GM12878 (cell line): Measurements from ENCODE around the gene LOXL3. TPM values are rescaled to one million over a fixed set of nuclear protein-coding genes. Genes with fewer than 3 reads are reported as not detected.

Source experiments
- ATAC-seq: fragments of 200-7000 bp; cut with Tn5 transposase; 3 replicates; pipeline ENCODE4 v1.9.1; 2020; ENCODE audit warnings: mild to moderate bottlenecking, moderate library complexity
- BruUV-seq: library from RNA; stranded (reverse); fragments of 400-500 nt; replicated peaks from 2 replicates; lab custom pipeline; 2021; lab: Mats Ljungman, UMichigan
- CTCF ChIA-PET: fragments of 300-600 bp; sonication (Branson Sonifier 250); formaldehyde crosslinking; extraction: SDS; loops from one replicate; lab custom pipeline; 2021; ENCODE audit warnings: inconsistent platforms; lab: Yijun Ruan, JAX
- POLR2A ChIA-PET: fragments of 350-600 bp; formaldehyde crosslinking; extraction: SDS; loops from one replicate; lab custom pipeline; 2021; ENCODE audit warnings: inconsistent platforms; lab: Charles Lee
- RAD21 ChIA-PET: fragments of 300-600 bp; sonication (Branson Sonifier 250); formaldehyde crosslinking; loops from one replicate; lab custom pipeline; 2023; ENCODE audit warnings: antibody characterized with exemption; ENCODE audit not compliant: unreplicated experiment; lab: Charles Lee
- SMC1A ChIA-PET: fragments of 300-600 bp; sonication (Branson Sonifier 250); formaldehyde crosslinking; loops from one replicate; lab custom pipeline; 2023; ENCODE audit not compliant: unreplicated experiment, uncharacterized antibody; lab: Charles Lee
- DNase-seq: peaks from one replicate; pipeline ENCODE4 v3.0.0-alpha.2; 2011; ENCODE audit warnings: low read depth, low spot score
- FAIRE-seq: peaks from 3 replicates; lab custom pipeline; 2011; peaks lifted over from hg19 to GRCh38; lab: Jason Lieb, UNC
- H2AFZ ChIP-seq: 2 replicates; pipeline ENCODE4 v1.6.0; 2011; ENCODE audit warnings: low read depth, low read length, control low read depth; ENCODE audit not compliant: control insufficient read depth
- H3K27ac ChIP-seq: 2 replicates; pipeline ENCODE4 v1.5.1; 2011; ENCODE audit warnings: control low read depth; ENCODE audit not compliant: control insufficient read depth, insufficient read depth
- H3K27me3 ChIP-seq, 2 experiments: replicated peaks in 1 of 2; 2 replicates each; pipeline versions ENCODE4 v1.6.0 to v1.6.1; 2011; ENCODE audit warnings: low read length in 1 of 2; ENCODE audit not compliant: control insufficient read depth in 2 of 2, insufficient read depth in 2 of 2
- H3K36me3 ChIP-seq, 2 experiments: 2 replicates each; pipeline ENCODE4 v1.5.1; 2011; ENCODE audit warnings: low read length in 1 of 2; ENCODE audit not compliant: control insufficient read depth in 2 of 2, insufficient read depth in 2 of 2
- H3K4me1 ChIP-seq: 2 replicates; pipeline ENCODE4 v1.6.1; 2011; ENCODE audit warnings: mild to moderate bottlenecking, low read length, moderate library complexity, mixed read lengths; ENCODE audit not compliant: control insufficient read depth, insufficient read depth
- H3K4me2 ChIP-seq: 2 replicates; pipeline ENCODE4 v1.6.0; 2011; ENCODE audit warnings: control low read depth; ENCODE audit not compliant: control insufficient read depth, insufficient read depth
- H3K4me3 ChIP-seq: fragments of 200-600 bp; sonication (generic); 2 replicates; pipeline ENCODE4 v1.5.1; 2016
- H3K79me2 ChIP-seq: 2 replicates; pipeline ENCODE4 v1.6.0; 2011; ENCODE audit warnings: low read length; ENCODE audit not compliant: control insufficient read depth, insufficient read depth
- H3K9ac ChIP-seq: 2 replicates; pipeline ENCODE4 v1.8.0; 2011; ENCODE audit warnings: low read length, control low read depth, mixed read lengths; ENCODE audit not compliant: control insufficient read depth, insufficient read depth
- H3K9me3 ChIP-seq: replicated peaks from 3 replicates; pipeline ENCODE4 v1.5.1; 2011; ENCODE audit warnings: mild to moderate bottlenecking, low read length; ENCODE audit not compliant: control insufficient read depth, insufficient read depth
- H4K20me1 ChIP-seq: 2 replicates; pipeline ENCODE4 v1.6.0; 2011; ENCODE audit not compliant: control insufficient read depth, insufficient read depth
- EP300 ChIP-seq, 2 experiments: fragments of 150-350 bp in 1 of 2; IDR thresholded peaks; 2 replicates each; pipeline ENCODE4 v1.6.1; 2011 to 2012; ENCODE audit warnings: low read depth in 2 of 2, low read length in 2 of 2, borderline replicate concordance in 1 of 2, improper control_type of control experiment in 1 of 2, inconsistent platforms in 1 of 2; ENCODE audit not compliant: control insufficient read depth in 1 of 2
- JUNB ChIP-seq: IDR thresholded peaks from 2 replicates; pipeline ENCODE4 v1.6.1; 2016; ENCODE audit warnings: antibody characterized with exemption, mild to moderate bottlenecking
- KAT2A ChIP-seq: conservative IDR thresholded peaks from 2 replicates; pipeline ENCODE4 v1.6.1; 2011; ENCODE audit warnings: low read depth, low read length; ENCODE audit not compliant: control insufficient read depth
- MEF2A ChIP-seq: IDR thresholded peaks from 2 replicates; pipeline ENCODE4 v1.6.1; 2011; ENCODE audit warnings: low read depth, mild to moderate bottlenecking, low read length, moderate library complexity; ENCODE audit not compliant: insufficient read depth
- NBN ChIP-seq: fragments of 450-650 bp; IDR thresholded peaks from 2 replicates; pipeline ENCODE4 v1.6.1; 2016
- ZNF207 ChIP-seq: fragments of 450-650 bp; IDR thresholded peaks from 2 replicates; pipeline ENCODE4 v1.6.1; 2014; ENCODE audit warnings: antibody characterized with exemption, mild to moderate bottlenecking, borderline replicate concordance
- ZNF384 ChIP-seq: IDR thresholded peaks from 2 replicates; pipeline ENCODE4 v1.6.1; 2012; ENCODE audit warnings: low read depth, mild to moderate bottlenecking, low read length, improper control_type of control experiment, borderline replicate concordance
- WGBS: methylation state at CpG from one replicate; pipeline ENCODE4 v1.1.6; 2016; ENCODE audit warnings: low lambda C conversion rate; ENCODE audit not compliant: insufficient replicate concordance, insufficient coverage; ENCODE audit errors: missing lambda C conversion rate; 5-methylcytosine and 5-hydroxymethylcytosine counted together
- in situ Hi-C: fragments of 300-500 bp; cut with MboI; formaldehyde crosslinking; loops from 9 replicates; pipeline ENCODE4 v1.14.3; 2018; ENCODE audit warnings: mixed read lengths
- intact Hi-C: fragments of 100-400 bp; cut with micrococcal nuclease; formaldehyde crosslinking; loops from one replicate; pipeline ENCODE4 v1.14.2; 2022; ENCODE audit not compliant: unreplicated experiment
- polyA plus RNA-seq, 11 experiments: library from polyadenylated mRNA; depleted of rRNA in 4 of 11; unstranded in 6 of 11; stranded (reverse) in 5 of 11; fragments of >200 nt; fragmentation: Nextera tagmentation in 4 of 11; fragmentation: Illumina TruSeq in 1 of 11; extraction: Ambion mirVana in 4 of 11; extraction: Trizol in 1 of 11; gene quantifications; 1 replicate in 1 of 11; 2 replicates in 10 of 11; pipeline versions ENCODE4 v1.2.1 to v1.2.3, GENCODE V29; 2011 to 2016; ENCODE audit warnings: inconsistent platforms in 2 of 11, missing spikeins in 2 of 11, low read depth in 1 of 11
- total RNA-seq, 4 experiments: library from RNA; depleted of rRNA in 3 of 4; stranded (reverse); fragments of >200 nt in 3 of 4; fragmentation: Illumina TruSeq in 1 of 4; extraction: Trizol in 1 of 4; gene quantifications; 2 replicates each; pipeline versions ENCODE4 v1.2.1 to v1.2.3, GENCODE V29; 2013 to 2021
- TF ChIP-seq, protein P1 (sequence below): IDR thresholded peaks from 2 replicates; pipeline ENCODE4 v1.6.1; 2012; ENCODE audit warnings: low read depth, low read length, improper control_type of control experiment

Gene LOXL3
- total and polyA plus RNA-seq, 10 of the 15 experiments (the other 5 are each of a cell fraction or from before 2014, with no cell fraction given): 6.2 to 40.9 (median 23.3) TPM

DNA sequence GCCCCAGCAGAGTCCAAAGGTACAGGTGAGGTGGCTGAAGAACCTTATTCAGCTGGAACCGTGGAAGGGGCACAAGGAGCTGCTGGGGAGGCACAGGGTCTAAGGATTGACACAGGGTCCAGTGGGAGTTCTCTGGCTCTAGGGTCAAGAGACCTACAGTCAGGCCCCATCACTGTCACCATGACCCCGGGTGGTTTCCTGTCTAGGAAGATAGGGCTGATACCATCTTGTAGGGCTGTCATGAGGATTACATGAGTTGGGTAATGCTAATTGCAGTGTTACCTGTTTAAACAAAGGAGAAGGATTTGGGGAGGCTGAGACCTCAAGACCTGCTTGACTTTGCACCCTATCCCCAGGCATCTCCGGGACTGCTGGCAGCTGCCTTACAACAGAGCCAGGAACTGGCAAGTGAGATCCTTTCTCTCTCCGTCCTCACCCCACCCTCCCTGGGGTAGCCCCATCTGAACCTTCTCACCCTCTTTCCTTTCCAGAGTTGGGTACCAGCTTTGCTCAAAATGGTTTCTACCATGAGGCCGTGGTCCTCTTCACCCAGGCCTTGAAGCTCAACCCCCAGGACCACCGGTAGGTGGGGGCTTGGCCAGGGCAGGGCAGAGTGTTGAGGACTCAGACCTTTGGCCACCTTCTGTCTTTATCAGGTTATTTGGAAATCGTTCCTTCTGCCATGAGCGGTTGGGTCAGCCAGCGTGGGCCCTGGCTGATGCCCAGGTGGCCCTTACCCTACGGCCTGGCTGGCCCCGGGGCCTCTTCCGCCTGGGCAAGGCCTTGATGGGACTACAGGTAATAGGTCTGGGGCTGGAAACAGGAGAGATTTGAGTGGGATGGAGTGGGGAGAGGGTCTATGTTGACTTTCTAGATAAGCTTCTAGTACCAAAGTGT lies 61.8 kb downstream of the LOXL3 start:
- no peak for FAIRE-seq
- ChIA-PET RAD21 (no interaction called here), CTCF (interaction anchor here (1.3 to 19.4 kb wide), 3 partner anchors 9 to 96 kb away, joined by 6 to 280 read pairs (median 10); partner anchors contain the start of genes CCDC142 and TTC31), SMC1A (no interaction called here), POLR2A (no interaction called here)
- H4K20me1 ChIP-seq: no peaks in the 10 kb centered on the region
- H3K4me3 ChIP-seq: no peak overlapping the region
- no peak overlapping the region for H3K4me2 ChIP-seq
- no peaks in the 10 kb centered on the region for H3K79me2 ChIP-seq
- ATAC-seq: no peak
- no peaks in the 10 kb centered on the region for H3K4me1 ChIP-seq
- H2AFZ ChIP-seq: no peak overlapping the region
- in situ Hi-C loops (no loop called here), intact Hi-C loops (no loop called here)
- WGBS: 97% methylated on average over 12 of the region's 12 CpGs
- no peak overlapping the region for H3K9ac ChIP-seq
- TF ChIP-seq NBN (no peak), EP300 (IDR thresholded peaks at IDR 0.05; ENCODE audit: borderline replicate concordance in 1 of 2, control insufficient read depth in 1 of 2, low read depth in 2 of 2, low read length in 2 of 2) (no peak), KAT2A (no peak), MEF2A (no peak), ZNF207 (no peak), ZNF384 (no peak), JUNB (no peak)
- TF ChIP-seq, protein P1, sequence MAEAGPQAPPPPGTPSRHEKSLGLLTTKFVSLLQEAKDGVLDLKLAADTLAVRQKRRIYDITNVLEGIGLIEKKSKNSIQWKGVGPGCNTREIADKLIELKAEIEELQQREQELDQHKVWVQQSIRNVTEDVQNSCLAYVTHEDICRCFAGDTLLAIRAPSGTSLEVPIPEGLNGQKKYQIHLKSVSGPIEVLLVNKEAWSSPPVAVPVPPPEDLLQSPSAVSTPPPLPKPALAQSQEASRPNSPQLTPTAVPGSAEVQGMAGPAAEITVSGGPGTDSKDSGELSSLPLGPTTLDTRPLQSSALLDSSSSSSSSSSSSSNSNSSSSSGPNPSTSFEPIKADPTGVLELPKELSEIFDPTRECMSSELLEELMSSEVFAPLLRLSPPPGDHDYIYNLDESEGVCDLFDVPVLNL: no peak
- H3K9me3 ChIP-seq: no peaks in the 10 kb centered on the region
- H3K27me3 ChIP-seq: no peaks in the 10 kb centered on the region
- DNase-seq: no peak
- H3K27ac ChIP-seq: no peak overlapping the region
- BruUV-seq: no TSS peak
- H3K36me3 ChIP-seq: peaks cover 12 to 13% of the 10 kb centered on the region in 2 experiments
